Activated B cell treated with CpG ODN at 0.5 μM for 24 hours (primary cell): Measurements from ENCODE around the gene DLG4. TPM values are rescaled to one million over a fixed set of nuclear protein-coding genes. Genes with fewer than 3 reads are reported as not detected.

ENCODE experiments used
- ATAC-seq: fragments of 200-7000 bp; cut with Tn5 transposase; one replicate; pipeline ENCODE4 v1.10.0; 2021; ENCODE audit warnings: low read depth, mild to moderate bottlenecking, moderate library complexity
- CTCF ChIA-PET: fragments of 350-600 bp; sonication (Branson Sonifier 250); formaldehyde crosslinking; loops from one replicate; lab custom pipeline; 2021; ENCODE audit warnings: antibody characterized with exemption; lab: Charles Lee
- POLR2A ChIA-PET: fragments of 350-600 bp; sonication (Branson Sonifier 250); formaldehyde crosslinking; loops from one replicate; lab custom pipeline; 2021; ENCODE audit warnings: antibody characterized with exemption; lab: Charles Lee
- DNase-seq: peaks from one replicate; pipeline ENCODE4 v3.0.0; 2022
- H3K27ac Mint-ChIP-seq: one replicate; pipeline ENCODE4 v1.8.0; 2020; ENCODE audit warnings: mixed read lengths
- H3K27me3 Mint-ChIP-seq: one replicate; pipeline ENCODE4 v1.8.0; 2021; ENCODE audit warnings: mixed read lengths
- H3K36me3 Mint-ChIP-seq: one replicate; pipeline ENCODE4 v1.8.0; 2021; ENCODE audit warnings: low read depth, mixed read lengths
- H3K4me1 Mint-ChIP-seq: one replicate; pipeline ENCODE4 v1.8.0; 2021; ENCODE audit warnings: mixed read lengths
- H3K4me3 Mint-ChIP-seq: one replicate; pipeline ENCODE4 v1.8.0; 2020; ENCODE audit warnings: mild to moderate bottlenecking, mixed read lengths
- H3K9me3 Mint-ChIP-seq: one replicate; pipeline ENCODE4 v1.8.0; 2020; ENCODE audit warnings: mixed read lengths
- CTCF ChIP-seq: fragments of 200-600 bp; IDR thresholded peaks from one replicate; pipeline ENCODE4 v1.8.0; 2022; ENCODE audit warnings: antibody characterized with exemption, mild to moderate bottlenecking
- intact Hi-C: fragments of 100-400 bp; cut with micrococcal nuclease; formaldehyde crosslinking; loops from one replicate; pipeline ENCODE4 v1.15.1; 2024
- total RNA-seq: library from RNA; stranded (reverse); gene quantifications from 2 replicates; pipeline ENCODE4 v1.2.3, GENCODE V29; 2022

DLG4 gene
- total RNA-seq, 1 donor from 2014 or later, result 3.9 TPM

- TF ChIP-seq CTCF, result no peak
- no peaks in the 10 kb centered on the region for H3K9me3 Mint-ChIP-seq
- ATAC-seq (no peak), DNase-seq (no peak)
- POLR2A ChIA-PET, result no interaction called here
- intact Hi-C loops, result no loop called here
- H3K4me1 Mint-ChIP-seq, result peaks cover 22% of the 10 kb centered on the region
- H3K27me3 Mint-ChIP-seq, result no peaks in the 10 kb centered on the region
- peaks cover 64% of the 10 kb centered on the region for H3K36me3 Mint-ChIP-seq
- H3K4me3 Mint-ChIP-seq, result no peak overlapping the region
- H3K27ac Mint-ChIP-seq, result no peak overlapping the region
- CTCF ChIA-PET, result no interaction called here
Observed at GRCh38 chr17:7228920-7229319, 9.3 kb upstream of the DLG4 start.

GRCh38 chr17:7226721-7227710, 7.4 kb upstream of the DLG4 start:
- no peak for ATAC-seq
- CTCF ChIA-PET, result no interaction called here
- intact Hi-C loops, result no loop called here
- no peaks in the 10 kb centered on the region for H3K9me3 Mint-ChIP-seq
- TF ChIP-seq CTCF, result no peak
- DNase-seq, result no peak
- H3K4me3 Mint-ChIP-seq, result no peak overlapping the region
- peaks cover 79% of the 10 kb centered on the region for H3K36me3 Mint-ChIP-seq
- peaks cover 4% of the 10 kb centered on the region for H3K4me1 Mint-ChIP-seq
- H3K27ac Mint-ChIP-seq, result no peak overlapping the region
- POLR2A ChIA-PET, result interaction anchor here (0.6 to 10.5 kb wide), 2 partner anchors 10 to 460 kb away, joined by 3 to 245 read pairs; partner anchors contain the start of genes DVL2, GABARAP, PHF23 and TP53
- H3K27me3 Mint-ChIP-seq, result no peaks in the 10 kb centered on the region

- no peak overlapping the region for H3K27ac Mint-ChIP-seq
- DNase-seq (no peak), ATAC-seq (no peak)
- no peak for TF ChIP-seq CTCF
- H3K9me3 Mint-ChIP-seq, result no peaks in the 10 kb centered on the region
- intact Hi-C loops, result no loop called here
- peaks cover 85% of the 10 kb centered on the region for H3K36me3 Mint-ChIP-seq
- no peaks in the 10 kb centered on the region for H3K27me3 Mint-ChIP-seq
- peaks cover 8% of the 10 kb centered on the region for H3K4me1 Mint-ChIP-seq
- ChIA-PET POLR2A (interaction anchor here (10.5 kb wide), 1 partner anchor 11 kb away, joined by 245 read pairs; the partner anchor contains the start of genes DVL2, GABARAP and PHF23), CTCF (no interaction called here)
- no peak overlapping the region for H3K4me3 Mint-ChIP-seq
Observed at GRCh38 chr17:7225711-7226331, 6.2 kb upstream of the DLG4 start.

- ATAC-seq, result no peak
- Mint-ChIP-seq H3K4me3 (no peak overlapping the region), H3K27ac (no peak overlapping the region), H3K9me3 (no peaks in the 10 kb centered on the region), H3K4me1 (peaks cover 16% of the 10 kb centered on the region), H3K27me3 (no peaks in the 10 kb centered on the region), H3K36me3 (peaks cover 80% of the 10 kb centered on the region)
- CTCF ChIA-PET, result no interaction called here
- DNase-seq, result no peak
- POLR2A ChIA-PET, result interaction anchor here (10.5 kb wide), 1 partner anchor 12 kb away, joined by 245 read pairs; the partner anchor contains the start of genes DVL2, GABARAP and PHF23
- TF ChIP-seq CTCF, result no peak
- intact Hi-C loops, result no loop called here
Observed at GRCh38 chr17:7224661-7225111, 5.0 kb upstream of the DLG4 start.

- ChIA-PET CTCF (no interaction called here), POLR2A (interaction anchor here (0.6 to 10.5 kb wide), 2 partner anchors 13 to 83 kb away, joined by 3 to 245 read pairs; partner anchors contain the start of genes DVL2, GABARAP and PHF23)
- TF ChIP-seq CTCF, result no peak
- H3K4me1 Mint-ChIP-seq, result peaks cover 22% of the 10 kb centered on the region
- ATAC-seq (no peak), DNase-seq (no peak)
- H3K27me3 Mint-ChIP-seq, result no peaks in the 10 kb centered on the region
- intact Hi-C loops, result no loop called here
- no peak overlapping the region for H3K4me3 Mint-ChIP-seq
- H3K36me3 Mint-ChIP-seq, result peaks cover 75% of the 10 kb centered on the region
- no peak overlapping the region for H3K27ac Mint-ChIP-seq
- H3K9me3 Mint-ChIP-seq, result no peaks in the 10 kb centered on the region
Observed at GRCh38 chr17:7224110-7224509, 4.5 kb upstream of the DLG4 start.
